Measurements from ENCODE around the gene JAK1.
A peak's percentile ranks its signal among the peaks of the same experiment; 100 is the strongest.

Gene JAK1

GRCh38 chr1:64979358-64979757 is 13.0 kb upstream of the JAK1 start:
- no peak for DNase-seq

- DNase-seq: no peak
These were observed 10.0 kb upstream of the JAK1 start for GRCh38 chr1:64976361-64976760.

GRCh38 chr1:64975740-64976139 is 9.4 kb upstream of the JAK1 start:
- DNase-seq: no peak

- no peak for DNase-seq
These were observed 8.8 kb upstream of the JAK1 start for GRCh38 chr1:64975127-64975526.

GRCh38 chr1:64974288-64974825 is 8.0 kb upstream of the JAK1 start:
- no peak for DNase-seq

- no peak for DNase-seq
These were observed 6.8 kb upstream of the JAK1 start for GRCh38 chr1:64973061-64973647.

GRCh38 chr1:64969305-64970046 is 3.1 kb upstream of the JAK1 start:
- no peak for DNase-seq

GRCh38 chr1:64967381-64967780 is 1.0 kb upstream of the JAK1 start:
- no peak for DNase-seq

- DNase-seq: peak; percentile 80
These were observed 787 bp downstream of the JAK1 start for GRCh38 chr1:64965366-64966157.

- DNase-seq: no peak
These were observed 2.9 kb downstream of the JAK1 start for GRCh38 chr1:64963466-64963865.

GRCh38 chr1:64962441-64962840 is 3.9 kb downstream of the JAK1 start:
- peak; percentile 54 for DNase-seq

- DNase-seq: no peak
These were observed 4.4 kb downstream of the JAK1 start for GRCh38 chr1:64961923-64962322.

GRCh38 chr1:64960731-64961130 is 5.6 kb downstream of the JAK1 start:
- DNase-seq: no peak

GRCh38 chr1:64959986-64960385 is 6.4 kb downstream of the JAK1 start:
- no peak for DNase-seq

- peak; percentile 35 for DNase-seq
These were observed 9.5 kb downstream of the JAK1 start for GRCh38 chr1:64956733-64957441.

GRCh38 chr1:64956010-64956640 is 10.2 kb downstream of the JAK1 start:
- no peak for DNase-seq

GRCh38 chr1:64955097-64956009 is 11.0 kb downstream of the JAK1 start:
- DNase-seq: no peak

GRCh38 chr1:64953241-64953640 is 13.1 kb downstream of the JAK1 start:
- DNase-seq: no peak

- DNase-seq: no peak
These were observed 16.0 kb downstream of the JAK1 start for GRCh38 chr1:64950284-64950809.

- peak; percentile 62 for DNase-seq
These were observed 17.2 kb downstream of the JAK1 start for GRCh38 chr1:64948905-64949833.

Measured in CD4-positive, alpha-beta T cell treated with Interleukin-6 for 4 hours (primary cell).